GM12892 (cell line): Measurements from ENCODE around the gene FBXO15.

Experiments used
- POLR2A ChIP-seq: IDR thresholded peaks from 2 replicates; pipeline ENCODE4 v1.6.1; 2011; ENCODE audit warnings: low read depth, low read length, control low read depth
- TAF1 ChIP-seq: IDR thresholded peaks from 2 replicates; pipeline ENCODE4 v1.6.1; 2011; ENCODE audit warnings: low read depth, mild to moderate bottlenecking, control low read depth, low read length, borderline replicate concordance

DNA sequence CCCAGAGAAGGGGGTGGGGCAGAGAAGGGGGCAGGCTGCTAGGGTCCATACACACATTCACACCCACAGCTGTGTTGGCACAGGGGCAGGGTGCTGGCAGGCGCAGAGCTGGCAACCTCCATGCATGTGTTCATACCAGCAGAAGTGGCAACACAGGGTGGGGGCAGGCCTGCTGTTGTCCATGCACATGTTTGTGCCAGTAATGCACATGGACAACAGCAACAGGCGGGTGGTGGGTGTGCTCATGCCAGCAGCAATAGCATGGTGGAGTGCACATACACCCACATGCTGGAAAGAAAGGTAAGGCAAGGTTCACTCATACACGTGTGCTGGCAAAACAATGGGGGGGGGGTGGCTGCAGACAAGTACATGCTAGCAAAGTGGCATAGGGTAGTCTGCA, 54.7 kb downstream of the FBXO15 start:
- TF ChIP-seq POLR2A = no peak
- TF ChIP-seq TAF1 = no peak
